HEK293T (cell line): ENCODE measurements around the gene MYH14.

Experiments
- CTCF ChIA-PET: fragments of 350-600 bp; formaldehyde crosslinking; extraction: SDS; loops from one replicate; lab custom pipeline; 2021; ENCODE audit warnings: antibody characterized with exemption, inconsistent platforms; lab: Yijun Ruan, JAX
- POLR2A ChIA-PET: fragments of 350-600 bp; formaldehyde crosslinking; extraction: SDS; loops from one replicate; lab custom pipeline; 2020; ENCODE audit warnings: antibody characterized with exemption, inconsistent platforms; lab: Yijun Ruan, JAX
- DNase-seq: peaks from one replicate; pipeline ENCODE4 v3.0.0; 2012; ENCODE audit warnings: mixed read lengths; ENCODE audit errors: extremely low spot score
- ARNT ChIP-seq: fragments of 450-650 bp; IDR thresholded peaks from 2 replicates; pipeline ENCODE4 v1.6.1; 2017; ENCODE audit warnings: mild to moderate bottlenecking
- BHLHE40 ChIP-seq: fragments of 450-650 bp; IDR thresholded peaks from 2 replicates; pipeline ENCODE4 v1.6.1; 2016; ENCODE audit warnings: mild to moderate bottlenecking, moderate library complexity, borderline replicate concordance
- CTBP1 ChIP-seq: fragments of 450-650 bp; IDR thresholded peaks from 2 replicates; pipeline ENCODE4 v1.6.1; 2016; ENCODE audit warnings: borderline replicate concordance
- ELF4 ChIP-seq: fragments of 450-650 bp; IDR thresholded peaks from 2 replicates; pipeline ENCODE4 v1.6.1; 2017; ENCODE audit warnings: antibody characterized with exemption
- FOXA1 ChIP-seq: fragments of 450-650 bp; IDR thresholded peaks from 2 replicates; pipeline ENCODE4 v1.6.1; 2016; ENCODE audit warnings: mild to moderate bottlenecking
- FOXK2 ChIP-seq: fragments of 450-650 bp; IDR thresholded peaks from 2 replicates; pipeline ENCODE4 v1.6.1; 2016; ENCODE audit warnings: mild to moderate bottlenecking
- FOXM1 ChIP-seq: fragments of 450-650 bp; IDR thresholded peaks from 2 replicates; pipeline ENCODE4 v1.6.1; 2017; ENCODE audit warnings: mild to moderate bottlenecking, borderline replicate concordance
- HDGF ChIP-seq: fragments of 450-650 bp; IDR thresholded peaks from 2 replicates; pipeline ENCODE4 v1.6.1; 2017; ENCODE audit warnings: antibody characterized with exemption, borderline replicate concordance
- L3MBTL2 ChIP-seq: fragments of 450-650 bp; conservative IDR thresholded peaks from 2 replicates; pipeline ENCODE4 v1.6.1; 2016; ENCODE audit warnings: mild to moderate bottlenecking
- LEF1 ChIP-seq: fragments of 450-650 bp; IDR thresholded peaks from 2 replicates; pipeline ENCODE4 v1.6.1; 2017; ENCODE audit warnings: mild to moderate bottlenecking, borderline replicate concordance
- NFRKB ChIP-seq: fragments of 450-650 bp; IDR thresholded peaks from 2 replicates; pipeline ENCODE4 v1.6.1; 2016; ENCODE audit warnings: mild to moderate bottlenecking, moderate library complexity
- PKNOX1 ChIP-seq: fragments of 450-650 bp; IDR thresholded peaks from 2 replicates; pipeline ENCODE4 v1.6.1; 2016
- SP1 ChIP-seq: fragments of 450-650 bp; IDR thresholded peaks from 2 replicates; pipeline ENCODE4 v1.6.1; 2017
- SUZ12 ChIP-seq: fragments of 450-650 bp; IDR thresholded peaks from 2 replicates; pipeline ENCODE4 v1.6.1; 2016; ENCODE audit warnings: mild to moderate bottlenecking
- TARDBP ChIP-seq: fragments of 450-650 bp; IDR thresholded peaks from 2 replicates; pipeline ENCODE4 v1.6.1; 2016
- ZNF384 ChIP-seq: fragments of 450-650 bp; IDR thresholded peaks from 2 replicates; pipeline ENCODE4 v1.6.1; 2016

The MYH14 gene

DNA sequence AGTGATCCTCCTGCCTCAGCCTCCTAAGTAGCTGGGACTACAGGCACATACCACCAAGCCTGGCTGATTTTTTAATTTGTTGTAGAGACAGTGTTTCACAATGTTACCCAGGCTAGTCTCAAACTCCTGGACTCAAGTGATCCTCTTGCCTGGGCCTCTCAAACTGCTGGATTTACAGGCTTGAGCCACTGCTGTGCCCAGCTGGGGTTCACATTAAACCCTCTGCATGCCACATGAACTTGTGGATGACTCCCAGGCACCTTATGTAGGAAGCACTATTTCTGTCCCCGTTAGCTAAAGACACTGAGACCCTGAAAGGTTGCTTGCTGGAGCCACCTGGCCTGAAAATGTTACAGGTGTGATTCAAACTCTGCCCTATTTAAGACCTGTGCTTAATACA is 10.5 kb downstream of the MYH14 start:
- ChIA-PET POLR2A (no interaction called here), CTCF (no interaction called here)
- TF ChIP-seq CTBP1 (no peak), SP1 (no peak), BHLHE40 (no peak), ELF4 (no peak), L3MBTL2 (no peak), ZNF384 (no peak), LEF1 (no peak), TARDBP (no peak), SUZ12 (no peak)
- DNase-seq = no peak

DNA sequence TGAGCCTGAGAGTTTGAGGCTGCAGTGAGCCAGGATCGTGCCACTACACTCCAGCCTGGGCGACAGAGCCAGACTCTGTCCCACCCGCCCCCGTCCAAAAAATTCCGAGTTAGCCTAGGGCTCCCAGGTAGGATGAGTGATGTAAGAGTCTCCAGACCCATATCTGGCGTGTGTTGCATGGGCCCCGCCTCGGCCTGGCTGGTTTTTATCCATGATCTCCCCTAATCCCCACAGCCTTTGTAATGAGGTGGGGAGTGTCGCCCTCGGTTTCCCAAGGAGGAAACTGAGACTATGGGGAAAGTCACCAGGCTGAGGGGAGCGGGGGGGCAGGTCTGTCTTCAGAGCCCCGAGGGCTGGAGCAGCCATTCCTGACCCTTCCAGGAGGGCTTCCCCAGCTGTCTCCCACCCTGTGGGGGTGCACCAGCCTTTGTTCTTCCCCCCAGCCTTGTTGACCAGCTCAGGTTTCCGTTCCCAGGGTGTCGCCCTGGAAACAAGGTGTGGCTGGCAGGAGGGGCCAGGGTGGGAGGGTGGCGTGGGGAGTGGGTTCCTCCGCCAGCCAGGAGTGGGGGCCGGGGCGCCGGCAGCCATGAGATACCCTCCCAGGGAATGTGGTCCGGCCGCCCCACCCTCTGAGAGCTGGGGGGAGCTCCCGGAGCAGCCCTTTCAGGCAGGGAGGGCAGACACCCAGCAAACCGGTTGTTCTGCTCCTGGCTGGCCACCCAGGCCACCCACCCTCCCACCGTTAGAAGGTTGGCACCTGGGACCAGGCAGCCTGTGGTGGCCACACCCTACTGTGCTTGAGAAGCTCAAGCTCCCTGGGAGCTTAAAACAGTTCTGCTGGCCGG is 11.5 kb downstream of the MYH14 start:
- CTCF ChIA-PET = interaction anchor here (1.1 kb wide), 1 partner anchor 40 kb away, joined by 3 read pairs; no protein-coding TSS in a partner anchor
- POLR2A ChIA-PET = interaction anchor here (0.8 kb wide), 1 partner anchor 12 kb away, joined by 3 read pairs; no protein-coding TSS in a partner anchor
- TF ChIP-seq TARDBP = no peak
- TF ChIP-seq ELF4 = no peak
- no peak for TF ChIP-seq FOXK2
- no peak for DNase-seq

- CTCF ChIA-PET = interaction anchor here (1.1 kb wide), 1 partner anchor 39 kb away, joined by 3 read pairs; no protein-coding TSS in a partner anchor
- POLR2A ChIA-PET = no interaction called here
- TF ChIP-seq FOXA1 = no peak
- TF ChIP-seq FOXM1 = no peak
- no peak for TF ChIP-seq SUZ12
- TF ChIP-seq HDGF = no peak
Measured at GRCh38 chr19:50215820-50216219, 12.4 kb downstream of the MYH14 start.

DNA sequence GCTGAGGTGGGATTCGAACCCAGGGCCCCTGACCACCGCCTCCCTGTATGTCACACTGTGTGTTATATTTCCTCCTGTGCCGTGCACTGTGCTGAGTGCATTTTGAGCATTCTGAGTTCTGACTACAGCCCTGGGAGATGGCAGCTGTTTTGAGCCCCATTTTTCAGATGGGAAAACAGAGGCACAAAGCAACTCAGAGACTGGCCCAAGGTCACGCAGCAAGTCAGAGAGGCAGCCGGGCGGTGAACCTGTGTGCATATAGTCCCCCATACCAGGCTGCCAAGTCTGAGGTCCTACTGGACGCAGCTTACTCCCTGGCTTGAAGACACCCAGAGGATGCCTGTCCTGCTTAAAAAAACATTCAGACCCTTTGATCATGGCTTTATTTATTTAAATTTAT is 17.7 kb downstream of the MYH14 start:
- ChIA-PET CTCF (no interaction called here), POLR2A (no interaction called here)
- TF ChIP-seq FOXK2 = no peak
- DNase-seq = no peak

More at GRCh38 chr19:50215820-50216219, 12.4 kb downstream of the MYH14 start:
- DNase-seq = no peak

DNA sequence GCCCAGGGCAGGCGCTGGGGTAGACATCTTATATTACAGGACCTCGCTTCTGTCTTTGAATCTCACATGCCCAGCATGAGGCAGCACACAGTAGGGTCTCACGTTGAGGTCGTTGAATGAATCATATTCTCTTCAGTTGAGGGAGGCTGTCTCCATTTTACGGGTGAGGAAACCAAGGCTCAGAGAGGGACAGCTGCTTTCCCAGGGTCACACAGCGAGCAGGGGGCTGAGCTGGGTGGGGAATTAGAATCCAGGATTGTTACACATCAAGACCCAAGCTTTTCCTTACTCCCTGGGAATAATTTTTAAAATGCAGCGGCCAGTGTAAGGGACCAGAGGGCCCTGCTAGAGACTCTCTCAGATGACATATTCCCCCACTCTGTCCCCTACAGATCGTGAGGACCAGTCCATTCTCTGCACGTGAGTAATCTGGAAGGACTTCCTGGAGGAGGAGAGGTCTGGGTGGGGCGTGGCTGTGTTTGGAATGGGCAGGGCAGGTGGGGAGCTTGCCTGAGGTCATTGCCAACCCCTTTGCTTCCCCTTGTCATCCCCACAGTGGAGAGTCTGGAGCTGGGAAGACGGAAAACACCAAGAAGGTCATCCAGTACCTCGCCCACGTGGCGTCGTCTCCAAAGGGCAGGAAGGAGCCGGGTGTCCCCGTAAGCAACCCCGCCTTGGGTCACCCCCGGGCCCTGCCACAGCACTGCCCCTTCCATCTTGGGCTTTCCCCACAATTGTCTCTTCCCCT is 19.4 kb downstream of the MYH14 start:
- no peak for TF ChIP-seq ELF4
- TF ChIP-seq FOXA1 = no peak
- no peak for TF ChIP-seq FOXK2
- TF ChIP-seq BHLHE40 = no peak
- no peak for TF ChIP-seq LEF1
- TF ChIP-seq CTBP1 = no peak
- TF ChIP-seq HDGF = no peak
- no peak for TF ChIP-seq NFRKB
- TF ChIP-seq SP1 = no peak
- TF ChIP-seq TARDBP = no peak
- TF ChIP-seq FOXM1 = no peak
- TF ChIP-seq PKNOX1 = no peak
- TF ChIP-seq SUZ12 = no peak
- TF ChIP-seq ZNF384 = no peak
- no peak for TF ChIP-seq L3MBTL2
- CTCF ChIA-PET = no interaction called here
- POLR2A ChIA-PET = no interaction called here
- DNase-seq = no peak

GRCh38 chr19:50223439-50223716 is 20.0 kb downstream of the MYH14 start:
- no peak for TF ChIP-seq CTBP1
- no peak for TF ChIP-seq HDGF
- TF ChIP-seq BHLHE40 = no peak
- TF ChIP-seq ARNT = no peak
- TF ChIP-seq SUZ12 = no peak
- TF ChIP-seq NFRKB = no peak
- TF ChIP-seq SP1 = no peak
- TF ChIP-seq ZNF384 = no peak
- no peak for TF ChIP-seq FOXK2
- DNase-seq = no peak
- ChIA-PET CTCF (no interaction called here), POLR2A (no interaction called here)

DNA sequence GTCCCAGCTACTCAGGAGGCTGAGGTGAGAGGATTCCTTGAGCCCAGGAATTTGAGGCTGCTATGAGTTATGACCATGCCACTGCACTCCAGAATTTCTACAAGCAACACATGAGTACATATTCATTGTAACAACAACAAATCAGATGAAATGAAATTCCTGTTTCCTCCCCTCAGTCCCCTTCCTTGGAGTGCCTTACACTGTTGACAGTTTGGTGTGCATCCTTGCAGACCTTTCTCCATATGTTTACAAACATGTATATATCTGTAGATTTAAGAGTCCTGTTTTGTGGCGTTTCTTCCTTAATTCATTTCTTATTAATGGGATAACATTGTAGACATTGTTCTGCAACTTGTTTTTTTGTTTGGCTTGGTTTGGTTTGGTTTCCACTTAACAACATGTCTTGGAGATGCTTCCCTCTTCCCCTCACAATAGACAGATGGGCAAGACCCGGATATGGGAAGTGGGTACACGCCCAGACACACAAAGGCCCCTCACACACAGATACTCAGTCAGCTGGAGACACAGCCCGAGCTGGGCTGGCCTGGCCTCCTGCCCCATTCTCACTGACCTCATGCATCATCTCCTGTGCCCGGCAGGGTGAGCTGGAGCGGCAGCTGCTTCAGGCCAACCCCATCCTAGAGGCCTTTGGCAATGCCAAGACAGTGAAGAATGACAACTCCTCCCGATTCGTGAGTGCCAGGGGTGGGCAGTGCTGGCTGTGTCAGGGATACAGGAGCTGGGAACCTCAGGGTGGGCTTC is 21.7 kb downstream of the MYH14 start:
- ChIA-PET CTCF (interaction anchor here (0.7 kb wide), 1 partner anchor 28 kb away, joined by 3 read pairs; no protein-coding TSS in a partner anchor), POLR2A (no interaction called here)
- TF ChIP-seq NFRKB = no peak
- no peak for TF ChIP-seq FOXK2
- TF ChIP-seq BHLHE40 = no peak
- TF ChIP-seq ELF4 = no peak
- no peak for TF ChIP-seq TARDBP
- no peak for TF ChIP-seq FOXM1
- no peak for TF ChIP-seq PKNOX1
- TF ChIP-seq ARNT = no peak
- TF ChIP-seq HDGF = no peak
- TF ChIP-seq CTBP1 = no peak
- TF ChIP-seq LEF1 = no peak
- no peak for TF ChIP-seq SP1
- TF ChIP-seq FOXA1 = no peak
- no peak for TF ChIP-seq SUZ12
- TF ChIP-seq ZNF384 = no peak
- no peak for TF ChIP-seq L3MBTL2
- DNase-seq = no peak
